SK-N-DZ (cell line): Measurements from ENCODE around the gene MORN3.

Experiments
- DNase-seq: peaks from one replicate; pipeline ENCODE4 v3.0.0-alpha.2; 2015; ENCODE audit warnings: low spot score
- small RNA-seq, 2 experiments: library from RNA; depleted of rRNA; stranded (forward); fragments of <200 nt; gene quantifications; one replicate each; pipeline ENCODE3, GENCODE V24; 2014

Gene MORN3

DNA sequence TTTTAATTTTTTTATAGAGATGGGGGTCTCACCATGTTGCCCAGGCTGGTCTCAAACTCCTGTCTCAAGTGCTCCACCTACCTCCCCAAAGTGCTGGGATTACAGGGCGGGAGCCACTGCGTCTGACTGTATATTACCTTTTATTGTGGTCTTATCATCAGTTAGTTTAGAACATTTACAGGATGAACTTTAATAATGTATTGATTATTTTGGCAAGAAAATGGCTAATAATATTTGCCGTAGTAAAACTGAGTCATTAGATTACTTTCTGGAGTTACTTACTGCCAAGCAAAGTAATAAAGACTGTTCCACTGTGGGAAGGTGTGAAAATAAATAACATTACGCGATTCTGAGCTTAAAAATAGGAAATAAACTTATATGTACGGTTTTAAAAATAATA, 66.7 kb downstream of the MORN3 start:
- no peak for DNase-seq

- DNase-seq = no peak
Observed at GRCh38 chr12:121600702-121601336, 68.6 kb downstream of the MORN3 start.

Small RNAs within 50 kb of the gene (small RNA-seq; reads per million reads assigned to genes)
- gene RNU6-1004P = 0 reads per million in 2 experiments
